Stimulated activated CD8-positive, alpha-beta memory T cell treated with anti-CD3 and anti-CD28 coated beads, Interleukin-12 subunit alpha, Interleukin-12 subunit beta, amount 100 ng/mL, for 4 hours (primary cell): ENCODE measurements around the gene DNLZ.
"Not testable (repeated sequence)": the region's sequence is repeated elsewhere in the genome, so short reads cannot be mapped to it uniquely, and the experiment has no call there.

ENCODE experiments used
- DNase-seq: peaks from one replicate; pipeline ENCODE4 v3.0.0-alpha.2; 2020; ENCODE audit warnings: low read depth

DNLZ gene

DNA sequence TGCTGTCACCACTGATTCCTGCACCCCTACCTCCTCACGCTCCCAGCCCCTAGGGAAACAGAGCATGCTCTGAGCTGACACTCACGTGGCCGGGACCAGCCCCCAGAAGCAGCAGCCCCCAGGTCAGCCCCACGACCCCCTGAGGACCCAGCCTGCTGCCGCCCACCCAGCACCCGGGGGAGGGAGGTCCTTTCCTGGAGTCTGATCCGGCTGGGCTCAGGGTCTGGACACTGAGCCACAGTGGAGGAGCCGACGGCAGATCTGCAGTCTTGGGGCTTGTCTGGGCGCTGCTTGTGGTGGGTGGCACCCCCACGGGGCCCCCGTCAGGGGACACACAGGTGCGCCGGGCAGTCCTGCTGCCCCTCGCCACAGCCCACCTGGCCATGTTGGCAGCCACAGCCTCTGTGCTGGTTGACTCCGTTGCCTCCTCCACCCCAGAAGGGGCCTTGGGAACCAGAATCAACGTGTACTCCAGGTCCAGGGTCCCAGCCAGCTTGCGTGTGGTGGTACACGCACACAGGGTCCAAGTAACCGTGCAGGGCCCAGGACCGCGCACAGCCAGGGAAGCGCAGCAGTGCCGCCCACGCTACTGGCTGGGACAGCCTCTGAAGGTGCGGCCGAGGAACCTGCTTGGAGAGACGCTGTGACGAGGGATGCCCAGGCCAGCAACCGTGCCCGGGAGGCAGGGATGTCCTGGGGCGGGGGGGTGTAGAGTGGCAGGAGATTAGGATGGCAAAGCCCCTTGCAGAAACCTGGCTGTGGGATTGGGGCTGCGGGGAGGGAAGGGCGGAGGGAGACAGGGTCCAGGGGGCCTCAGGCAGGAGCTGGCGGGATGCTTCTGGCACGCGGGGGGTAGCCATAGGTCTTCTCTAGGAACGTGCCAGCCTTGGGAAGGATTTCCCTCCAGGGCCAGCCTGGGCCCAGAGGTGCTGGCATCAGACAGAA lies 3.5 kb downstream of the DNLZ start:
- DNase-seq, result no peak

DNA sequence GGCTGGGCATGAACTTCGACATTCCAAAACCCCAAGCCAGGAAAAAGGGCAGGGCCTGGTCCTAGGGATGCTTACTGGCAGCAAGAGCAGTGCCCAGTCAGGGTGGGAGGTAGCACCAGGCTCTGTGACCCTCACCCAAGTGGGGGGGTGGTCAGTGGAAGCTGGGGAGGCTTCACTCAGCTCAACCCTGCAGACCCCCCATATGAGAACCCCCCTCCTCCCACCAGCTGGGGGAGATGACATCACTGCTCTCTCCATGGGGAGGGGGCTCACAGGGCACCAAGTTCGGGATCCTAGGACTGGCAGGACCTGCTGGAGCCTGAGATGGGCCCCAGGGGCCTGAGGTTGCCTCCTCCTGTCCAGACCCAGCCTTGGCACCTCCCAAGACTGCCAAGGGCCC lies 4.7 kb downstream of the DNLZ start:
- DNase-seq, result no peak

DNA sequence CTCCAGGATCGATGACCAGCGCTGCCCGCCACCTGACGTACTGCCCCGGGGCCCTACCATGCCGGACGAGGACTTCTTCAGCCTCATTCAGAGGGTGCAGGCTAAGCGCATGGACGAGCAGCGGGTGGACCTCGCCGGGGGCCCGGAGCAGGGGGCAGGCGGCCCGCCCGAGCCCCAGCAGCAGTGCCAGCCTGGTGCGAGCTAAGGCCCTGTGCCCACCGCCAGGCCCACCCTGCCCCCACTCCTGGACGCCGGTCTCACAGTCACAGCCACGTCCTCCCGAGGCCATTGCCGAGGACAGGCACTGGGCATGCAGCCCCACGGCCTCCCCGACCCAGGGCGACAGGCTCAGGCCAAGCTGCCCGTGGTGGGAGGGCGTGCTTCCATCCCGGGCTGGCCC lies 5.5 kb downstream of the DNLZ start:
- no peak for DNase-seq

DNA sequence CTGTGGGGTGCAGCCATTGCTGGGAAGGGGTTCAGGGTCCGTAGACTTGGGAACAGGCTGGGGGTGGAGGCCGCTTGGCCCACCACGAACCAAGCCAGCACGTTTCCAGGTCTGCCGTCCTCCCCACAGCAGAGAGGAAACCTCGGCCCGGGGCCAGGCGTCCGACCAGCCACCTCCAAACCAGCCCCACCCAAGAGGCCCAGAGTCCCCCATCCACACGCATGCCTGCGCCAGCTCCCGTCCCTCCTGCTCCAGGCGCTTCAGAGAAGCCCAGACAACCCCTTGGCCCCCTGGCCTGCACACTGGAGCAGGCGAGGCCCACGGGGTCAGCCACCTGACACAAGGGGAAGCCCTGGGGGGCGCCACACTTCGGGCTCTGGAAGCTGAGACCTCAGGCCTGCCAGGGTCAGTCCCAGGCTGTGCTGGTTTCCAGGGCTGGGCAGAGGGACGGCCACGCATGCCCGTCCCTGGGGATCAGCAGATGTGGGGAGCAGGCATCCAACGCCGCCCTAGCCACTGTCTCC lies 6.3 kb downstream of the DNLZ start:
- DNase-seq, result no peak

DNA sequence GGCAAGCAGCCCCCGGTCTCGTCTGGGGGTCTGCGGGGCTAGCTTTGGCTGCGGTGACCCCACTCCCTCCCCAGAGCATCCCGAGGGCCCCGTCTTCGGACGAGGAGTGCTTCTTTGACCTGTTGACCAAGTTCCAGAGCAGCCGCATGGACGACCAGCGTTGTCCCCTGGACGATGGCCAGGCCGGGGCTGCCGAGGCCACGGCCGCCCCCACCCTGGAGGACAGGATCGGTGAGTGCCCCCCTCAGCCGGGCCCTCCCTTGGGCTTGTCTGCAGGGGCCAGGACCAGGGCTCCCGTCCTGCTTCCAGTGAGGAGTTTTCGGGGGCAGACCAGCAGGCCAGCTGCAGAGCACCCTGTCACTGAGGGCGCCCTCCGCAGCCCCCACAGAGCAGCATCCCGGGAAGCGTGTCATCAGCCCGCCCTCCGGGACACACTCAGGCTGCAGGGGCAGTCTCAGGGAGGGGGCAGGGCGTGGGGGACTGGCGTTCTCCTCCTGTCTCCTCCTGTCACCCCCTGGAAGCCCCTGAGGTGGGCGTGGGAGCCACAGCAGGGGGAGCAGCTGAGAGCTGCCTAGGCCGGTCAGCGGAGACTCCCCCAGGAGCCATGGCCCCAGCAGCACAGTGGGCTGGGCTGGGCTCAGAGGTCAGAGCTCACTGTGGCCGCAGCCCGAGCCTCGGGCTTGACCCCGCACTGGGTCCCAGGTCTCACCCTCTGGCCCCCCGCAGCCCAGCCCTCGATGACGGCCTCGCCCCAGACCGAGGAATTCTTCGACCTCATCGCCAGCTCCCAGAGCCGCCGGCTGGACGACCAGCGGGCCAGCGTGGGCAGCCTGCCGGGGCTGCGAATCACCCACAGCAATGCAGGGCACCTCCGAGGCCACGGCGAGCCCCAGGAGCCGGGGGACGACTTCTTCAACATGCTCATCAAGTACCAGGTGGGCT lies 7.7 kb downstream of the DNLZ start:
- no peak for DNase-seq

DNA sequence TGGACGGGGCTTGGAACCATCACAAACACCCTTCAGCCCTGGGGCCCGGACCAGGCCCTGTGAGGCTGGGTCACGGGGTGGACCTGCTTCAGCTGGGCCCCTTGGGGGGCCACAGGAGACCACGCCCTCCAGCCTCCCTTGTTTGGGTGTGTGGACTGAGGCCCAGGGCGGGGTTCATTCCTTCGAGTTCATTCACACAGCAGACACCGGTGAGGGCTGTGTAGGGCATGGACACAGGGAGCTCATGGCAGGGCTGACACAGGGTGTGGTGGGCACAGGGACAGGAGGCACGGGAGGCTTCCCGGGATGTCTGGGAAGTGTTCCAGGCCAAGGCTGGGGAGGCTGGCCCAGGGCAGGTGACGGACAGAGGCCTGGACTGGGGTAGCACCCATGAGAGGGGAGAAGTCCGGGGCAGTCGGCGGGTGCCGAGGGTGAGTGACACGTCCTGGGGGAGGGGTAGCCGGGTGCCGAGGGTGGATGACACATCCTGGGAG lies 8.9 kb downstream of the DNLZ start:
- no peak for DNase-seq

DNA sequence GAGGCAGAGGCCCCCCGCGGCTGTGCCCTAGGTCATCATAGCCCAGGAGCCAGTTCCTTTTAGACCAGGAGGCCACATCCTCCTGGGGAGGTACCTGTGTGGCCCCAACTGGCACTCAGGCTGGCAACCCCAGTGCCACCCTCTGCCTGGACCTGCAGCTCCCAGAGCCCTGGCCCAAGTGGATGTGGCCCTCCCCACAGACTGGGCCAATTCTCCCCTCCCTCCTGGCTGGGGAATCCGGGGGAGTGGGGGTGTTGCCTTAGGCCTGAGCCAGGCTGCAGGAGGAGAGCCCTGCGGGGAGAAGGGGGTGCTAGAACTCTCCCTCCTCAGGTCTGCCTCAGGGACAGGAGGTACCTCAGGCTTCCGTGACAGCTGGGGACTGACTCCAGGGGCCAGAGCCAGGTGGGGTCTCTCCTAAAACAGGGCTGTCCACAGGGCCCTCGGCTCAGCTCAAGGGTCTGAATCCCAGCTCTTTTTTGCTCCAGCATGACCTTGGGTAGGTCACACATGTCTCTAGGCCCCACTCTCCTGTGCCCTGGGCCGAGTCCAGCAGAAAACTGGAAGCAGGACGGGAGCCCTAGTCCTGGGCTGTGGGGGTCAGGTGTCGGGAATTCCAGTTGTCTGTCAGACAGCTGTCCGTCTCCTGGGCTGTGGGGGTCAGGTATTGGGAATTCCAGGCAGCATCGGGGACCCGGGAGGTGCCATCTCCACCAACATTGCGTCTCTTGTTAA lies 9.6 kb downstream of the DNLZ start:
- DNase-seq, result no peak

DNA sequence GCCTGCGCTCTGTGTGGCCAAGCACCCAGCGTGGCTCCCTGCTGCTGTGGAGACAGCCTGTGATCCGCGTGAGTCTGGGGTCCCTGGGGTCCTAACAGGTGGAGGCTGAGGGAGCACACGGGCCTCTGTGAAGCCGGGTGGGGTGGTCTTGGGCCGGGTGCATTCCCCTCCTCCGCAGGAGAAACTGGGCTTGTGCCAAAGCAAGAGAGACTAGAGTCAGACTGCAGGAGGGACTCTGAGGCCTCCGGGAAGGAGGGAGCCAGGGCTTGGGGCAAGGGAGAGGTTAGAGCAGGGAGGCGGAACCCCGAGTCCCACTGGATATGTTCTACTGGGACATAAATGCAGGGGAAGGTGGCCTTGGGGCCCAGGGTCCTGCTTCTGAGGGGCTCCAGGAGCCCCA lies 10.5 kb downstream of the DNLZ start:
- DNase-seq, result no peak

DNA sequence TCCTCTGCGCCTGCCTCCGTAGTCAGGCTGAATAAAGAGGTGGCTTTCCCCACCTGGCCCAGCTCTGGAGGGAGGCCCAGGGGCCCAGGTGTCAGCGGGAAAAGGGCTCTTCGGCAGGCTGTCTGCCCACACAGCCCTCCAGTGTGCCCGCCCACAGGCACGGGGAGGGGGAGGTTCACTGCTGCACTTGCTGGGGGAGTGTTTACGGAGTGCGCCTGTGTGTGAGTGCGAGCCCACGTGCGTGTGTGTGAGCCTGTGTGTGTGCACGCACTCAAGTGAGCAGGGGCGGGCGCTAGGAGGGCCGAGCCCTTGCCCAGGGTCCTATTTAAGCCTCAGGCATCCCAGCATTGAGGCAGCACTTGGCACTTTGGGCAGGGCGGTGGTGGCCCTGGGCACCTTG lies 10.9 kb downstream of the DNLZ start:
- no peak for DNase-seq

DNA sequence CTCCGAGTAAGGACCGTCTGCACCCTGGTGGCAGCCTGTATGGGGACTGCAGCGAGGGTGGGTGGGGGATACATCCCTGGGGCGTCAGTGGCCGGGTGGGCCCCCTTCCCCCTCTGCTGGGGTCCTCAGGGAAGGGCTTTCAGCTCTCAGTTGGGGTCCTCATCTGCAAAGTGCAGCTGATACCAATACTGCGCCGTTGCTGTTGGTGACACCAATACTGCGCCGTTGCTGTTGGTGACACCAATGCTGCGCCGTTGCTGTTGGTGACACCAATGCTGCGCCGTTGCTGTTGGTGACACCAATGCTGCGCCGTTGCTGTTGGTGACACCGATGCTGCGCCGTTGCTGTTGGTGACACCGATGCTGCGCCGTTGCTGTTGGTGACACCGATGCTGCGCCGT lies 11.7 kb downstream of the DNLZ start:
- not testable (repeated sequence) for DNase-seq

DNA sequence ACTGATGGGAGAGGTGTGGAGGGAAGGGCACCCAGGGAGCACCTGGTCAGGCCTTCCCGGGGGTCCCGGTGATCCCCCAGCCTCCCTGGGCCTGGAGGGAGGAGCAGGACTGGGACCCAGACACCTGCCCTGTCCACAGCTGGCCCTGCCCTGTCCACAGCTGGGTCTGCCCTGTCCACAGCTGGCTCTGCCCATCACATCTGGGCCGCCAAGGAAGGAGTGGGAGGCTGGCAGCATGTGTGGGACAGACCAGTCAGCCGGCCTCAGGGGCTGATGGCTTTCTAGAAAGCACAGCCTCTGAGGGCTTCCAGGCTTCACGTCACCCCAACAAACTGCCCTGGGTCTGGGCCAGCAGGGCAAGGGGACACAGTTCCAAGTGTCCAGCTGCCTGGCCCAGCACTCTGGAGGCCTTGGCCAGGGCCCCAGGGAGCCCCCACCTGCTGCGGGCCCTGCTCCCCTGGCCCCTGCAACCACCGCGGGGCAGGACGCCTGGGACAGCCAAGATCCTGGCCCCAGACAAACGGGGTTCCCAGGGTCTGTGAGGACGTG lies 12.2 kb downstream of the DNLZ start:
- DNase-seq, result no peak

DNA sequence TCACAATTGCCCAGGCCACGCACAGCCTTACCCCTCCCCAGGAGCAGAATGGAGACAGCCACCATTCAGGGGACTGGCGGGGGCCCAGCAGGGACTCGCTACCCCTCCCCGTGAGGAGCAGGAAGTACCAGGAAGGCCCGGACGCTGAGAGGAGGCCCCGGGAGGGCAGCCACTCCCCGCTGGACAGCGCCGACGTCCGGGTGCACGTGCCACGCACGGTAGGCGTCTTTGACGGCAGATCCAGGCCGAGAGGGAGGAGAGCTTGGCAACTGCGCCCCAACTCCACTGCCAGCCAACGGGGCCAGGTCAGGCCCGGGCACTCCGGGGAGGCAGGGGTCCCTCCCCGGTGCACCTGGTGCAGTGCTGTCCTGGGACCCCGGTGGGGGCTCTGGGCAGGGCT lies 14.0 kb downstream of the DNLZ start:
- DNase-seq, result no peak

DNA sequence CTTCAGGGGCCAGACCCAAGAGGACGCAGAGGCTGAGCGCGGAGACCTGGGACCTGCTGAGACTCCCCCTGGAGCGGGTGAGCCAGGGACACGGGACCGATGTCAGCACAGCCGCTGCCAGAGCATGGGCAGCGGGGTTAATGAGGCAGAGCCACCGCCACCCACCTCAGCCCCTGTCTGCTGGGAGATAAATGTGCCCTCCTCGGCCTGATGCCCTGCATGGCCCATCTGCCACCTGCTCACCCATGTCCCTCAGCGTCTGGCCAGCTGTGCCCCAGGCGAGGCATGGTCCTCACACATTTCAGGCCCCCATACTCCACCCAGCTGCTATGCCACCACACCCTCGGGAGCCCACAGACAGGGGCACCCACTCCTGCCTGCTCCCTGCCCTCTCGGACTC lies 14.9 kb downstream of the DNLZ start:
- no peak for DNase-seq

DNA sequence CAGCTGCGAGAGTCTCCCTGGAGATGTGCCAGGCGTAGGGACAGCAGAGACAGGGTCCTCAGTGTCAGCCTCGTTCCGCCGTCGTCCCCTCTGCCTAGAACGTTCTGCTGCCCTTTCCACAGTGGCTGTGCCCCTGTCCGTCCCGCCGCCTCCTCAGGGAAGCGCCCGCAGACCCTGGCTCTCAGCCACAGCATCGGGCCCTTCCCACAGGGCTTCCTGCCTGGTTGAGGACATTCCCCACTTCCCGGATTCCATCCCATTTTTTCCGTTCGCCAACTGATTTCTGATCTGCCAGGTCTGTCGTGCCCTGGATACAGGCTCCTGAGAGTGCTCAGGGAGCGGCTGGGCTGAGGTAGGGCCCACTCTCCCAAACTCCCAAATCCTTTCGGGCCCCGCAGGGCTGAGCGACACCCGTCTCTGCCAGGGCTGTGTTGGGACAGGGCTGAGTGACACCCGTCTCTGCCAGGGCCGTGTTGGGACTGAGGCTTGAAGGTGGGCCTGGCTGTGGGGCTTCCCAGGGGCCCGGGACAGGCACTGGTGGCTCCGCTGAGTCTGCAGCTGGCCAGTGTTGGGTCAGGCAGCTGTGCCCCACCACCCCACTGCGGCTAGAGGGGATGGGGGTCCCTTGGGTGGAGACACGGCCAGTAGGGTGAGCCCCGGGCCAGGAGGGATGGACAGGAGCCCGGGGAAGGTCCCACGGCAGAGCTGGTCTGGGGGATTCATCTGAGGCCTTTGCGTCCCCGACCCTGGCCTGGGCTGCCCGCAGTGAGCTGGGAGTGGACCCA lies 15.9 kb downstream of the DNLZ start:
- no peak for DNase-seq

DNA sequence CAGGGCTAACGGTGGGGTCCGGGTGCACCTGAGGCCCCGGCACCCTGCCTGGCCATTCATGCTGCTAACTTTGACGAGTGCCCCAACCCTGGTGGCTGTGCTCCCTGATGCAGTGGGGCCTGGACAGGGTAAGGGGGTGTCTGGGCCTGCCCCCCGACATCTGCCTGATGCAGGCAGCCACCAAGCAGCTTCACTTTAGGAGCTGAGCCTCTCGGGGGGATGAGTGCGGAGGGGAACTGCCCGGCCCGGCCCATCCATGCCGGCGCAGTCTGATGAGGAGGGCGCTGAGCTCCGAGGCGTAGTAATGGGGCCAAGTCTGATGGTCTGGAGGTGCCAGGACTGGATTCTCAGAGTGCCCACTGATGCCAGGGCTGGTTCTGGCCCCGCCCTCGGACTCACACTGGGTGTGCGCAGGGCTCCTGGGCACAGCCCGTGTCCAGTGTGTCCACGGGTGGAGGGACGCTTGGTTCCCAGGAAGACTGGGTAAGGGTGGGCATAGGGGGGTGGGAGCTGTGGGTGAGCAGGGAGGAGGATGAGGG lies 16.5 kb downstream of the DNLZ start:
- DNase-seq, result no peak

DNA sequence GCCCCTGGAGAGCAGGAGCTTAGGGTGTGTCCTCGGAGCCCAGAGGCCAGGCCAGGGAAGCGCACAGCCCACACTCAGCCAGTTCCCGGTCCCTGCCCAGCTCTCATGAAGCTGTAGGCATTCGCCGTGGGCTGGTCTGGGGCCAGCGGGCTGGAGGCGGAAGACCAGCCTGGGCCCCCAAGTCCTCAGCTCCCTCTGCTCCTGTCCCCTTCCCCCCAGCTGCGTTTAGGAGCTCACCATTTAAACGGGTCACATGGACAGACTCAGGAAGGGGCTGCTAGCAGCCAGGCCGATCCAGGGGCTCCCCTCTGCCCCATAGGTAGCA lies 17.4 kb downstream of the DNLZ start:
- no peak for DNase-seq

DNA sequence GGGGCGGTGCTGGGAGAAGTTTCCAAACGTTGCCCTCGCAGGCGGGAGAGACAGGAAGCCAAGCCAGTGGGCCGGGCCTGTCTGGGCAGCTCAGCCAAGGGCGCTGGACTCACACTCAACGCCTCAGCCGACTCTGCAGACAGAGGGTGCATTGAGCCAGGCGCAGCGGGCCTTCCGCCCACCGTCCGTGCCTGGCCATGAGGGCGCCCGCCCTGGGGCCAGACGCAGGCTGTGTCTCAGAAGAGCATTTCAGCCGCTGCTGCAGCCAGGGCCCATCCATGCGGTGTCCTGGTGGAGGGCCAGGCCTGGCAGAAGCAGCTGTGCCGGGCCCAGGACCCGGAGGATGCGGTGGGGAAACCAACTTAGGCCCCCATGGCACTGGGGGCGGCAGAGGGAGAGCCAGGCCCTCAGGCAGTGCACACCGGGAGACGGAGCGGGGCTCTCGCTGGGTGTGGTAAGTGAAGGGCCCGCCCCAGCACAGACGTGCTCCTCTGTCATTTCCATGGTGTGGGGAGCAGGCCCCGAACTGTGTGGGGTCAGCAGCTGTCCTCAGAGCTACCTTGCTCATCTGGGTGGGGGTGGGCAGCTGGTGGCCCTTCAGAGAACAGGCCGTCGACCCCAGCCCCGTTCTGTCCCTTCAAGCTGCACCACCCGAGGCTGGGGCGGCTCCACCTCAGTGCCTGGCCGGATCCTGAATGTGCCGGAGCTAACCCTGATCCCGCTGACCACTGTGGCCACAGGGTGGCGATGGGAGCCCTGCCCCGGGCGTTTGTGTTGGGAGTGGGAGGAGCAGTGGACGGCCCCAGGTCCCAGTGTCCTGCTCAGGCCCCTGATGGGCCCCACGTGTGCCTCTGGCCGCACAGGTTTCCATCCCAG lies 18.0 kb downstream of the DNLZ start:
- no peak for DNase-seq

DNA sequence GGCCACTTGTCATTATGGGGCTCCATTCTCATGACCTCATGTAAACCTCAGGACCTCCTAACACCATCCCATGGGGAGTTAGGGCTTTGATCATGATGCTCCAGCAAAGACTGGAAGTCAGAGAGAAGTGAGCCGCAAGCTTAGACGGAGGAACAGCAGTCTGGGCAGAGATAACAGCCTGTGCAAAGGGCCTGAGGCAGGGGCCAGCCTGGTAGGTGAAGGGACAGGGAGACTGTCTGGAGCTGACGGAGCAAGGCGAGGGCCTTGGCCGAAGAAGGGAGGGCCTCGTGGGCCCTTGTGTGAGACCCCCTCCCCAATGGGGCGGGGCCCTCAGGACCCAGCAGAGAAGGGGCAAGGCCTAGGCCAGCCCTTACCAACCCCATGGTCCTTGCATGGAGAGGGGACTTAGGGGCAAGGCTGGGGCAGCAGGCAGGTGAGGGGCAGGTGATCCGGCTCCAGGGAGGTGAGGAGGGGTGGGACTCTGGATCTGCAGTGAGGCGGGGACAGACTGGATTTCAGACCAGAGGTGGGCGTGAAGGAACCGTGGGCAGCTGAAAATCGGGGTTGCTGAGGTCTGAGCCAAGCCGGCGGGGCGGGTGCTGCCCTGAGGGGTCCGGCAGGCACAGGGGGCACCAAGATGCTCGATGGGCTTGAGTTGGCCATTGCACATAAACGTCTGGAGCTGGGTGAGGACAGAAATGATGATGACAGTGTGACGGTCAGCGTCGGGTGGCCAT lies 18.8 kb downstream of the DNLZ start:
- DNase-seq, result no peak

DNA sequence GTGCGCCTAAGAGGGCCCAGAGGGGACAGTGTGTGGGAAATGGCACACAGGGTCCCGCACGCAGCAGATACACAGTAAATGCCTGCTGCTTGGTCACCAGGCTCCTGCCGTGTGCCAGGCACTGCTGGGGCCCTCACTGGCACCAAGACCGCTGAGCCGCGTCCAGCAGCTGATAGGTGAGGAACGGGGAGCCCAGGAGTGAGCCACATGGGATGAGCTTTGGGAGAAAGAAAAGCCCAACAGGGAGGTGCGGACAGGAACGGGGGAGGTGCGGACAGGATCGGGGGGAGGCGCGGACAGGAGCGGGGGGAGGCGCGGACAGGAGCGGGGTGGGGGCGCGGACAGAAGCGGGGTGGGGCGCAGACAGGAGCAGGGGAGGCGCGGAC lies 19.7 kb downstream of the DNLZ start:
- DNase-seq, result no peak
